HEK293 (cell line): ENCODE data around the gene KCNC4.
A peak's percentile ranks its signal among the peaks of the same experiment; 100 is the strongest.

Source experiments
- EGR2 ChIP-seq: fragments of 450-650 bp; formaldehyde crosslinking; IDR thresholded peaks from 2 replicates; pipeline ENCODE4 v1.5.1; 2016; ENCODE audit warnings: low read depth, missing biosample characterization, missing genetic modification characterization
- KLF1 ChIP-seq: fragments of 450-650 bp; formaldehyde crosslinking; IDR thresholded peaks from 2 replicates; pipeline ENCODE4 v1.5.1; 2016; ENCODE audit warnings: missing biosample characterization, missing genetic modification characterization
- KLF8 ChIP-seq: fragments of 450-650 bp; formaldehyde crosslinking; IDR thresholded peaks from 2 replicates; pipeline ENCODE4 v1.5.1; 2016; ENCODE audit warnings: missing biosample characterization, missing genetic modification characterization
- KLF9 ChIP-seq: fragments of 450-650 bp; formaldehyde crosslinking; IDR thresholded peaks from 2 replicates; pipeline ENCODE4 v1.5.1; 2016; ENCODE audit warnings: missing biosample characterization, missing genetic modification characterization, low read depth
- RBAK ChIP-seq: fragments of 450-650 bp; formaldehyde crosslinking; IDR thresholded peaks from 2 replicates; pipeline ENCODE4 v1.5.1; 2016; ENCODE audit warnings: missing biosample characterization, missing genetic modification characterization
- ZBTB1 ChIP-seq: fragments of 450-650 bp; formaldehyde crosslinking; IDR thresholded peaks from 2 replicates; pipeline ENCODE4 v1.5.1; 2016; ENCODE audit warnings: missing biosample characterization, missing genetic modification characterization
- ZBTB48 ChIP-seq: fragments of 450-650 bp; formaldehyde crosslinking; IDR thresholded peaks from 2 replicates; pipeline ENCODE4 v1.5.1; 2016; ENCODE audit warnings: missing biosample characterization, missing genetic modification characterization
- ZNF202 ChIP-seq: fragments of 450-650 bp; formaldehyde crosslinking; IDR thresholded peaks from 2 replicates; pipeline ENCODE4 v1.5.1; 2016; ENCODE audit warnings: missing biosample characterization, missing genetic modification characterization, borderline replicate concordance
- ZNF214 ChIP-seq: fragments of 450-650 bp; formaldehyde crosslinking; IDR thresholded peaks from 2 replicates; pipeline ENCODE4 v1.5.1; 2017; ENCODE audit warnings: missing biosample characterization, mild to moderate bottlenecking, missing genetic modification characterization, borderline replicate concordance
- ZNF23 ChIP-seq: fragments of 450-650 bp; formaldehyde crosslinking; IDR thresholded peaks from 2 replicates; pipeline ENCODE4 v1.5.1; 2016; ENCODE audit warnings: missing biosample characterization, missing genetic modification characterization, borderline replicate concordance
- ZNF274 ChIP-seq, 2 experiments: fragments of 200-500 bp in 1 of 2; fragments of 450-650 bp in 1 of 2; sonication (Bioruptor generic) in 1 of 2; formaldehyde crosslinking in 1 of 2; IDR thresholded peaks; 2 replicates each; pipeline versions ENCODE4 v1.5.1 to v1.6.1; 2014 to 2016; ENCODE audit warnings: borderline replicate concordance in 1 of 2, inconsistent platforms in 1 of 2, low read length in 1 of 2, missing biosample characterization in 1 of 2, missing genetic modification characterization in 1 of 2
- ZNF324 ChIP-seq: fragments of 450-650 bp; formaldehyde crosslinking; IDR thresholded peaks from 2 replicates; pipeline ENCODE4 v1.5.1; 2016; ENCODE audit warnings: missing biosample characterization, missing genetic modification characterization
- ZNF37A ChIP-seq: fragments of 450-650 bp; IDR thresholded peaks from 2 replicates; pipeline ENCODE4 v1.5.1; 2018; ENCODE audit warnings: missing biosample characterization, missing genetic modification characterization
- ZNF548 ChIP-seq: fragments of 450-650 bp; formaldehyde crosslinking; IDR thresholded peaks from 2 replicates; pipeline ENCODE4 v1.5.1; 2016; ENCODE audit warnings: missing biosample characterization, missing genetic modification characterization
- ZNF558 ChIP-seq: fragments of 450-650 bp; formaldehyde crosslinking; IDR thresholded peaks from 2 replicates; pipeline ENCODE4 v1.5.1; 2016; ENCODE audit warnings: missing biosample characterization, missing genetic modification characterization
- ZNF707 ChIP-seq: fragments of 450-650 bp; formaldehyde crosslinking; IDR thresholded peaks from 2 replicates; pipeline ENCODE4 v1.5.1; 2016; ENCODE audit warnings: missing biosample characterization, missing genetic modification characterization
- ZSCAN30 ChIP-seq: fragments of 450-650 bp; IDR thresholded peaks from 2 replicates; pipeline ENCODE4 v1.5.1; 2018; ENCODE audit warnings: missing biosample characterization, mild to moderate bottlenecking, missing genetic modification characterization, moderate library complexity
- TF ChIP-seq, protein P1 (sequence below): fragments of 450-650 bp; formaldehyde crosslinking; IDR thresholded peaks from 2 replicates; pipeline ENCODE4 v1.5.1; 2016; ENCODE audit warnings: missing biosample characterization, missing genetic modification characterization, low read depth
- TF ChIP-seq, protein P2 (sequence below): fragments of 450-650 bp; formaldehyde crosslinking; IDR thresholded peaks from 2 replicates; pipeline ENCODE4 v1.5.1; 2016; ENCODE audit warnings: missing biosample characterization, missing genetic modification characterization
- TF ChIP-seq, protein P3 (sequence below): fragments of 450-650 bp; formaldehyde crosslinking; IDR thresholded peaks from 2 replicates; pipeline ENCODE4 v1.5.1; 2016; ENCODE audit warnings: missing biosample characterization, missing genetic modification characterization
- TF ChIP-seq, protein P4 (sequence below): fragments of 450-650 bp; IDR thresholded peaks from 2 replicates; pipeline ENCODE4 v1.5.1; 2018; ENCODE audit warnings: missing biosample characterization, missing genetic modification characterization
- TF ChIP-seq, protein P5 (sequence below): fragments of 450-650 bp; formaldehyde crosslinking; IDR thresholded peaks from 2 replicates; pipeline ENCODE4 v1.5.1; 2016; ENCODE audit warnings: missing biosample characterization, missing genetic modification characterization, low read depth

The KCNC4 gene

DNA sequence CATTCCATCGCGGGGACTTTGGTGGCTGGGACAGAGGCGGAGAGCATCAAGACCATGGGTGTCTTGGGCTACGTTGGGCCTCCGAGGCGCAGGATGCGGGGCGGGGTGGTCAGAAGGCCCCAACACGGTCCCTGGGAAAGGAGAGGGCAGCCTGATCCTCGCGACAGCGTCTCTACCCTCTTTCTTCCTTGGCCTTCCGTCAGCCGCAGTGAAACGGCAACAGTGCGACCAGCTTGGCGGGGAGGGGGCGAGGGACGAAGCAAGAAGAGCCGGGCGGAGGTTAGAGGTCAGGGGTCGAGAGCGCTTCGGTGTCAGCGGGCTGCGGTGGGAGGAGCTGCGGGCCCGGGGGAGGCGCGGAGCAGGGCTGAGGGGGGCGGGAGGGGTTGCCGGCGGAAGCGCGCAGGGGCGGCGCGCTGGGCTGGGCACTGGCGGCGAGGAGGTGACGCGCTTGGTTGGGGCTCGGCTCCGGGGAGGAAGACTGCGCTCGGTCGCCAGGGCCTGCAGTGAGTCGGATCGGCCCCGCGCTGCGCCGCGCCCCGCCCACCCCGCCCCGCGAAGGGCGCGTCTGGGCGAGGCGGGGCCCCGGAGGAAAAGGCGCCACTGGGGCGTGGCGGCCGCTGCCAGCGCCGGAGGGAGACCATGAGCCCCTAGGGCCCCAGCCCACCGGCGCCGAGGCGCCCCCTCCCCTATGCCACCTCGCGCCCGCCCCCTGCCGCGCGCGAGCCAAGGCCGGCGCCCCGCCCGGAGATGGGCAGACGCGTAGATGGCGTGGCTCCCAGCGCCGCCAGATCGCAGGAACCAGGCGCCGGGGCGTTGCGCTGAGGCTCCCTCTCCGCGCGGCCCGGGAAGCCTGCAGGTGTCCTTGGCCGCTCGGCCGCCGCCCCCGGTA lies at the start of gene KCNC4 (continued):
- TF ChIP-seq KLF8 = peak; percentile 65
- peak; percentile 32 for TF ChIP-seq KLF1 (tag by site-specific recombination)
- TF ChIP-seq, protein P1, sequence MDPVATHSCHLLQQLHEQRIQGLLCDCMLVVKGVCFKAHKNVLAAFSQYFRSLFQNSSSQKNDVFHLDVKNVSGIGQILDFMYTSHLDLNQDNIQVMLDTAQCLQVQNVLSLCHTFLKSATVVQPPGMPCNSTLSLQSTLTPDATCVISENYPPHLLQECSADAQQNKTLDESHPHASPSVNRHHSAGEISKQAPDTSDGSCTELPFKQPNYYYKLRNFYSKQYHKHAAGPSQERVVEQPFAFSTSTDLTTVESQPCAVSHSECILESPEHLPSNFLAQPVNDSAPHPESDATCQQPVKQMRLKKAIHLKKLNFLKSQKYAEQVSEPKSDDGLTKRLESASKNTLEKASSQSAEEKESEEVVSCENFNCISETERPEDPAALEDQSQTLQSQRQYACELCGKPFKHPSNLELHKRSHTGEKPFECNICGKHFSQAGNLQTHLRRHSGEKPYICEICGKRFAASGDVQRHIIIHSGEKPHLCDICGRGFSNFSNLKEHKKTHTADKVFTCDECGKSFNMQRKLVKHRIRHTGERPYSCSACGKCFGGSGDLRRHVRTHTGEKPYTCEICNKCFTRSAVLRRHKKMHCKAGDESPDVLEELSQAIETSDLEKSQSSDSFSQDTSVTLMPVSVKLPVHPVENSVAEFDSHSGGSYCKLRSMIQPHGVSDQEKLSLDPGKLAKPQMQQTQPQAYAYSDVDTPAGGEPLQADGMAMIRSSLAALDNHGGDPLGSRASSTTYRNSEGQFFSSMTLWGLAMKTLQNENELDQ (tag by site-specific recombination) = no peak
- TF ChIP-seq, protein P2, sequence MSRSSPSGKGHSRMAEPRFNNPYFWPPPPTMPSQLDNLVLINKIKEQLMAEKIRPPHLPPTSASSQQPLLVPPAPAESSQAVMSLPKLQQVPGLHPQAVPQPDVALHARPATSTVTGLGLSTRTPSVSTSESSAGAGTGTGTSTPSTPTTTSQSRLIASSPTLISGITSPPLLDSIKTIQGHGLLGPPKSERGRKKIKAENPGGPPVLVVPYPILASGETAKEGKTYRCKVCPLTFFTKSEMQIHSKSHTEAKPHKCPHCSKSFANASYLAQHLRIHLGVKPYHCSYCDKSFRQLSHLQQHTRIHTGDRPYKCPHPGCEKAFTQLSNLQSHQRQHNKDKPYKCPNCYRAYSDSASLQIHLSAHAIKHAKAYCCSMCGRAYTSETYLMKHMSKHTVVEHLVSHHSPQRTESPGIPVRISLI = no peak
- TF ChIP-seq, protein P3, sequence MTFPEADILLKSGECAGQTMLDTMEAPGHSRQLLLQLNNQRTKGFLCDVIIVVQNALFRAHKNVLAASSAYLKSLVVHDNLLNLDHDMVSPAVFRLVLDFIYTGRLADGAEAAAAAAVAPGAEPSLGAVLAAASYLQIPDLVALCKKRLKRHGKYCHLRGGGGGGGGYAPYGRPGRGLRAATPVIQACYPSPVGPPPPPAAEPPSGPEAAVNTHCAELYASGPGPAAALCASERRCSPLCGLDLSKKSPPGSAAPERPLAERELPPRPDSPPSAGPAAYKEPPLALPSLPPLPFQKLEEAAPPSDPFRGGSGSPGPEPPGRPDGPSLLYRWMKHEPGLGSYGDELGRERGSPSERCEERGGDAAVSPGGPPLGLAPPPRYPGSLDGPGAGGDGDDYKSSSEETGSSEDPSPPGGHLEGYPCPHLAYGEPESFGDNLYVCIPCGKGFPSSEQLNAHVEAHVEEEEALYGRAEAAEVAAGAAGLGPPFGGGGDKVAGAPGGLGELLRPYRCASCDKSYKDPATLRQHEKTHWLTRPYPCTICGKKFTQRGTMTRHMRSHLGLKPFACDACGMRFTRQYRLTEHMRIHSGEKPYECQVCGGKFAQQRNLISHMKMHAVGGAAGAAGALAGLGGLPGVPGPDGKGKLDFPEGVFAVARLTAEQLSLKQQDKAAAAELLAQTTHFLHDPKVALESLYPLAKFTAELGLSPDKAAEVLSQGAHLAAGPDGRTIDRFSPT (tag by site-specific recombination) = no peak
- no peak for TF ChIP-seq ZNF23 (tag by site-specific recombination)
- no peak for TF ChIP-seq RBAK (tag by site-specific recombination)
- TF ChIP-seq ZNF274 (IDR thresholded peaks at IDR 0.05; ENCODE audit: low read length) = no peak
- TF ChIP-seq ZNF274 (tag by site-specific recombination; IDR thresholded peaks at IDR 0.05; ENCODE audit: borderline replicate concordance) = no peak
- TF ChIP-seq ZNF548 (tag by site-specific recombination) = no peak
- peak; percentile 51; the same call in 1 of the 2 replicates for TF ChIP-seq KLF9 (tag by site-specific recombination)
- TF ChIP-seq ZNF202 (tag by site-specific recombination) = no peak
- no peak for TF ChIP-seq ZNF214 (tag by site-specific recombination)
- TF ChIP-seq ZNF324 (tag by site-specific recombination) = no peak
- TF ChIP-seq EGR2 = peak; percentile 55
- TF ChIP-seq, protein P4, sequence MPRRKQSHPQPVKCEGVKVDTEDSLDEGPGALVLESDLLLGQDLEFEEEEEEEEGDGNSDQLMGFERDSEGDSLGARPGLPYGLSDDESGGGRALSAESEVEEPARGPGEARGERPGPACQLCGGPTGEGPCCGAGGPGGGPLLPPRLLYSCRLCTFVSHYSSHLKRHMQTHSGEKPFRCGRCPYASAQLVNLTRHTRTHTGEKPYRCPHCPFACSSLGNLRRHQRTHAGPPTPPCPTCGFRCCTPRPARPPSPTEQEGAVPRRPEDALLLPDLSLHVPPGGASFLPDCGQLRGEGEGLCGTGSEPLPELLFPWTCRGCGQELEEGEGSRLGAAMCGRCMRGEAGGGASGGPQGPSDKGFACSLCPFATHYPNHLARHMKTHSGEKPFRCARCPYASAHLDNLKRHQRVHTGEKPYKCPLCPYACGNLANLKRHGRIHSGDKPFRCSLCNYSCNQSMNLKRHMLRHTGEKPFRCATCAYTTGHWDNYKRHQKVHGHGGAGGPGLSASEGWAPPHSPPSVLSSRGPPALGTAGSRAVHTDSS (tag by site-specific recombination) = peak; percentile 60; the same call in 1 of the 2 replicates
- TF ChIP-seq, protein P5, sequence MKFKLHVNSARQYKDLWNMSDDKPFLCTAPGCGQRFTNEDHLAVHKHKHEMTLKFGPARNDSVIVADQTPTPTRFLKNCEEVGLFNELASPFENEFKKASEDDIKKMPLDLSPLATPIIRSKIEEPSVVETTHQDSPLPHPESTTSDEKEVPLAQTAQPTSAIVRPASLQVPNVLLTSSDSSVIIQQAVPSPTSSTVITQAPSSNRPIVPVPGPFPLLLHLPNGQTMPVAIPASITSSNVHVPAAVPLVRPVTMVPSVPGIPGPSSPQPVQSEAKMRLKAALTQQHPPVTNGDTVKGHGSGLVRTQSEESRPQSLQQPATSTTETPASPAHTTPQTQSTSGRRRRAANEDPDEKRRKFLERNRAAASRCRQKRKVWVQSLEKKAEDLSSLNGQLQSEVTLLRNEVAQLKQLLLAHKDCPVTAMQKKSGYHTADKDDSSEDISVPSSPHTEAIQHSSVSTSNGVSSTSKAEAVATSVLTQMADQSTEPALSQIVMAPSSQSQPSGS = no peak
- TF ChIP-seq ZNF37A = no peak
- no peak for TF ChIP-seq ZBTB1 (tag by site-specific recombination)
- peak; percentile 85 for TF ChIP-seq ZSCAN30
- TF ChIP-seq ZBTB48 (tag by site-specific recombination) = peak; percentile 99
- no peak for TF ChIP-seq ZNF558 (tag by site-specific recombination)
- no peak for TF ChIP-seq ZNF707 (tag by site-specific recombination)
